MCF 10A (cell line): ENCODE results near the gene FGD4. TPM values are rescaled to one million over a fixed set of nuclear protein-coding genes. Genes with fewer than 3 reads are reported as not detected.

ENCODE experiments used
- BruUV-seq: library from RNA; stranded (reverse); fragments of 400-500 nt; replicated peaks from 2 replicates; lab custom pipeline; 2021; lab: Mats Ljungman, UMichigan
- CTCF ChIA-PET: fragments of 300-600 bp; sonication (Branson Sonifier 250); formaldehyde crosslinking; extraction: SDS; loops from one replicate; lab custom pipeline; 2021; ENCODE audit warnings: antibody characterized with exemption, inconsistent platforms; lab: Yijun Ruan, JAX
- POLR2A ChIA-PET: fragments of 300-600, 350-650 bp; sonication (Branson Sonifier 250); formaldehyde crosslinking; extraction: SDS; loops from one replicate; lab custom pipeline; 2020; ENCODE audit warnings: antibody characterized with exemption, inconsistent platforms; lab: Yijun Ruan, JAX
- DNase-seq: peaks from one replicate; pipeline ENCODE4 v3.0.0-alpha.2; 2018; ENCODE audit not compliant: unreplicated experiment
- H3K27ac Mint-ChIP-seq: one replicate; pipeline ENCODE4 v1.8.0; 2022; ENCODE audit warnings: mild to moderate bottlenecking, low read depth, mixed read lengths; ENCODE audit not compliant: unreplicated experiment
- H3K27me3 Mint-ChIP-seq: one replicate; pipeline ENCODE4 v1.8.0; 2022; ENCODE audit warnings: mixed read lengths; ENCODE audit not compliant: insufficient read depth, unreplicated experiment
- H3K36me3 Mint-ChIP-seq: one replicate; pipeline ENCODE4 v1.8.0; 2022; ENCODE audit warnings: mild to moderate bottlenecking, moderate library complexity, mixed read lengths; ENCODE audit not compliant: insufficient read depth, unreplicated experiment
- H3K4me1 Mint-ChIP-seq: one replicate; pipeline ENCODE4 v1.8.0; 2022; ENCODE audit warnings: mixed read lengths; ENCODE audit not compliant: insufficient read depth, unreplicated experiment
- H3K4me3 Mint-ChIP-seq: one replicate; pipeline ENCODE4 v1.8.0; 2022; ENCODE audit warnings: mild to moderate bottlenecking, moderate library complexity, mixed read lengths; ENCODE audit not compliant: unreplicated experiment
- H3K9me3 Mint-ChIP-seq: one replicate; pipeline ENCODE4 v1.8.0; 2022; ENCODE audit warnings: mixed read lengths; ENCODE audit not compliant: unreplicated experiment
- CTCF ChIP-seq: fragments of 200-600 bp; IDR thresholded peaks from one replicate; pipeline ENCODE4 v1.8.0; 2022; ENCODE audit warnings: antibody characterized with exemption, mild to moderate bottlenecking; ENCODE audit not compliant: unreplicated experiment
- intact Hi-C: fragments of 100-400 bp; cut with micrococcal nuclease; formaldehyde crosslinking; loops from 2 replicates; pipeline ENCODE4 v1.14.1; 2022
- total RNA-seq: library from RNA; stranded (reverse); gene quantifications from 2 replicates; pipeline ENCODE4 v1.2.3, GENCODE V29; 2022

The FGD4 gene
- total RNA-seq, 1 experiment from 2014 or later, result 34.7 TPM

- Mint-ChIP-seq H3K9me3 (no peaks in the 10 kb centered on the region), H3K27ac (peak overlapping the region; percentile 83), H3K4me3 (no peak overlapping the region), H3K27me3 (no peaks in the 10 kb centered on the region), H3K4me1 (peaks cover 44% of the 10 kb centered on the region), H3K36me3 (peaks cover 39% of the 10 kb centered on the region)
- TF ChIP-seq CTCF, result no peak
- ChIA-PET CTCF (interaction anchor here (0.6 kb wide), 1 partner anchor 1069 kb away, joined by 5 read pairs; no protein-coding TSS in a partner anchor), POLR2A (interaction anchor here (0.5 to 1.2 kb wide), 3 partner anchors 17 to 984 kb away, joined by 3 read pairs; no protein-coding TSS in a partner anchor)
- no peak for DNase-seq
- BruUV-seq, result no TSS peak
- intact Hi-C loops, result no loop called here
These were observed 21.0 kb downstream of the FGD4 start for GRCh38 chr12:32420356-32420755.

GRCh38 chr12:32423559-32423958 lies 24.2 kb downstream of the FGD4 start:
- Mint-ChIP-seq H3K4me3 (no peak overlapping the region), H3K9me3 (peaks cover 12% of the 10 kb centered on the region), H3K27me3 (no peaks in the 10 kb centered on the region), H3K4me1 (peaks cover 33% of the 10 kb centered on the region), H3K27ac (peak overlapping the region; percentile 75), H3K36me3 (peaks cover 23% of the 10 kb centered on the region)
- CTCF ChIA-PET, result interaction anchor here (0.6 to 0.8 kb wide), 4 partner anchors 9 to 249 kb away, joined by 3 to 5 read pairs (median 4); no protein-coding TSS in a partner anchor
- BruUV-seq, result no TSS peak
- no peak for DNase-seq
- POLR2A ChIA-PET, result interaction anchor here (0.6 to 1.7 kb wide), 3 partner anchors 8 to 19 kb away, joined by 3 to 6 read pairs (median 3); no protein-coding TSS in a partner anchor
- no peak for TF ChIP-seq CTCF
- intact Hi-C loops, result no loop called here

- Mint-ChIP-seq H3K27me3 (no peaks in the 10 kb centered on the region), H3K9me3 (peaks cover 17% of the 10 kb centered on the region), H3K36me3 (peaks cover 22% of the 10 kb centered on the region), H3K4me3 (no peak overlapping the region), H3K4me1 (peaks cover 19% of the 10 kb centered on the region), H3K27ac (no peak overlapping the region)
- TSS peak; percentile 11 for BruUV-seq
- no peak for TF ChIP-seq CTCF
- CTCF ChIA-PET, result no interaction called here
- intact Hi-C loops, result no loop called here
- POLR2A ChIA-PET, result interaction anchor here (1.1 to 1.5 kb wide), 3 partner anchors 8 to 33 kb away, joined by 3 to 6 read pairs (median 4); partner anchors contain the start of gene FGD4
- DNase-seq, result no peak
These were observed 31.7 kb downstream of the FGD4 start for GRCh38 chr12:32431025-32431424.

- CTCF ChIA-PET, result interaction anchor here (1.3 to 2.2 kb wide), 4 partner anchors 9 to 35 kb away, joined by 4 to 15 read pairs (median 8); no protein-coding TSS in a partner anchor
- H3K4me1 Mint-ChIP-seq, result peaks cover 56% of the 10 kb centered on the region
These were observed 36.8 kb downstream of the FGD4 start for GRCh38 chr12:32435921-32436705.

More at GRCh38 chr12:32435921-32436705, 36.8 kb downstream of the FGD4 start:
- no peak for DNase-seq
- Mint-ChIP-seq H3K27me3 (no peaks in the 10 kb centered on the region), H3K27ac (peak overlapping the region; percentile 93), H3K36me3 (peaks cover 19% of the 10 kb centered on the region), H3K4me3 (no peak overlapping the region), H3K9me3 (no peaks in the 10 kb centered on the region)
- POLR2A ChIA-PET, result interaction anchor here (0.9 to 3.0 kb wide), 4 partner anchors 12 to 150 kb away, joined by 3 to 19 read pairs (median 10); partner anchors contain the start of gene FGD4
- intact Hi-C loops, result no loop called here
- no TSS peak for BruUV-seq
- no peak for TF ChIP-seq CTCF
